ENCODE data around the gene C3orf85.

GRCh38 chr3:109161487-109162123 is 25.1 kb downstream of the C3orf85 start:
- no peak for TF ChIP-seq CTCF (conservative IDR thresholded peaks at IDR 0.05; ENCODE audit: low read depth, low read length)
- TF ChIP-seq EZH2 (IDR thresholded peaks at IDR 0.05; ENCODE audit: borderline replicate concordance, low read depth, low read length, poor library complexity, severe bottlenecking) = no peak
